Testis (tissue), 2 donors: Measurements from ENCODE around the gene GRID1.

Source experiments
- POLR2A ChIP-seq: fragments of 450-650 bp; IDR thresholded peaks from one replicate; pipeline ENCODE4 v1.6.1; 2017; ENCODE audit warnings: antibody characterized with exemption, mild to moderate bottlenecking, moderate library complexity
- TF ChIP-seq, protein P1 (sequence below), 3 experiments: fragments of 450-650 bp in 2 of 3; fragments of 200-600 bp in 1 of 3; sonication (generic) in 1 of 3; IDR thresholded peaks; one replicate each; pipeline ENCODE4 v1.5.1; 2016 to 2019; ENCODE audit warnings: antibody characterized with exemption in 3 of 3, mild to moderate bottlenecking in 2 of 3, moderate library complexity in 1 of 3

DNA sequence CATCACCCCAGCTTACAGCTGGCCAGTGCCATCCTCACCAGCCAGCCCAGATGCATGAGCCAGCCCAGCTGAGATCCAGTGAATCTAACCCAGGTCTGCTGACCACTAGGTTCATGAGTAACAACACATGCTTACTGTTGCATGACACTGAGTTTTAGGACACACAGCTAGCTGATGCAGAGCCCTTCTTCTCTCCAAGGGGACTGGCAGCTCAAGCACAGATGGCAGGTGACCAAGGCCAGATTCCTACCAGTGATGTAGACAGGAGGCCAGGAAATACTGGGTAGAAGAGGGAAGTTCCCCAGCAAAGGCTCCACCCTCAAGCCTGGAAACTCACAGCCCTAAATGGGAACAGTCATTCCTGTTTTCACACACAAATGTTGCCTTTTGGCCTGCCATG lies 236.6 kb downstream of the GRID1 start:
- TF ChIP-seq POLR2A, result no peak
- TF ChIP-seq, protein P1, sequence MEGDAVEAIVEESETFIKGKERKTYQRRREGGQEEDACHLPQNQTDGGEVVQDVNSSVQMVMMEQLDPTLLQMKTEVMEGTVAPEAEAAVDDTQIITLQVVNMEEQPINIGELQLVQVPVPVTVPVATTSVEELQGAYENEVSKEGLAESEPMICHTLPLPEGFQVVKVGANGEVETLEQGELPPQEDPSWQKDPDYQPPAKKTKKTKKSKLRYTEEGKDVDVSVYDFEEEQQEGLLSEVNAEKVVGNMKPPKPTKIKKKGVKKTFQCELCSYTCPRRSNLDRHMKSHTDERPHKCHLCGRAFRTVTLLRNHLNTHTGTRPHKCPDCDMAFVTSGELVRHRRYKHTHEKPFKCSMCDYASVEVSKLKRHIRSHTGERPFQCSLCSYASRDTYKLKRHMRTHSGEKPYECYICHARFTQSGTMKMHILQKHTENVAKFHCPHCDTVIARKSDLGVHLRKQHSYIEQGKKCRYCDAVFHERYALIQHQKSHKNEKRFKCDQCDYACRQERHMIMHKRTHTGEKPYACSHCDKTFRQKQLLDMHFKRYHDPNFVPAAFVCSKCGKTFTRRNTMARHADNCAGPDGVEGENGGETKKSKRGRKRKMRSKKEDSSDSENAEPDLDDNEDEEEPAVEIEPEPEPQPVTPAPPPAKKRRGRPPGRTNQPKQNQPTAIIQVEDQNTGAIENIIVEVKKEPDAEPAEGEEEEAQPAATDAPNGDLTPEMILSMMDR (IDR thresholded peaks at IDR 0.05), result no peak
